ENCODE data around the gene PLA2G1B. TPM values are rescaled to one million over a fixed set of nuclear protein-coding genes. Genes with fewer than 3 reads are reported as not detected.

PLA2G1B gene
- 0.27 TPM for polyA plus RNA-seq (ENCODE audit: insufficient read length)
- long read RNA-seq, donor 1, result 0 reads
- long read RNA-seq, donor 2, partial matches to known transcripts, result 0 of 1 reads
- long read RNA-seq, donor 2, other reads (novel, unspliced or antisense), result 0 of 1 reads
- long read RNA-seq, donor 3, result 0 reads
- long read RNA-seq, donor 4, result 0 reads
- long read RNA-seq, donor 5, partial matches to known transcripts, result 0 of 2 reads
- long read RNA-seq, donor 5, other reads (novel, unspliced or antisense), result 0 of 2 reads
- long read RNA-seq, donor 6, result 0 reads
- long read RNA-seq, donor 7, result 0 reads
- long read RNA-seq, donor 8, result 0 reads

DNA sequence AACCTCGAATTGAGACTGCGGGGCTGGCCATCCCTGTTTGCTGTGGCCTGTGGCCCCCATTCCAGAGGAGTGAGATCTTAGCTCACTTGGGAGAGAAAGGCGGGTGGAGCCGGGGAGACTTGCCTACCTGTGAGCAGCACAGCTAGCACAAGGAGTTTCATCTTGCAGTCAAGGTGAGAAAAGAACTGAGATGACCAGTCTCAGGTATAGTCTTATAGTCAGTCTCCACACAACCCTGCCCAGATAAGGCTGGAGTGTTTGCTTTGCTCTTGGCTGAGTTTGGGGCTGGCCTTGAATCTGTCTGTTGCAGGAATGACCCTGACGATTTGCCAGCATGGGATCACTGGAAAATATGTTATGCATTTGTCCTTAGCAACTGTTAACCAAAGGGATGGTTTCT is at the start of gene PLA2G1B:
PLA2G1B (minus strand) TSS at position 187 of the 400 bp plus-strand sequence; CDS start at position 161, 26 bp downstream.
- DNase-seq, result no peak

DNA sequence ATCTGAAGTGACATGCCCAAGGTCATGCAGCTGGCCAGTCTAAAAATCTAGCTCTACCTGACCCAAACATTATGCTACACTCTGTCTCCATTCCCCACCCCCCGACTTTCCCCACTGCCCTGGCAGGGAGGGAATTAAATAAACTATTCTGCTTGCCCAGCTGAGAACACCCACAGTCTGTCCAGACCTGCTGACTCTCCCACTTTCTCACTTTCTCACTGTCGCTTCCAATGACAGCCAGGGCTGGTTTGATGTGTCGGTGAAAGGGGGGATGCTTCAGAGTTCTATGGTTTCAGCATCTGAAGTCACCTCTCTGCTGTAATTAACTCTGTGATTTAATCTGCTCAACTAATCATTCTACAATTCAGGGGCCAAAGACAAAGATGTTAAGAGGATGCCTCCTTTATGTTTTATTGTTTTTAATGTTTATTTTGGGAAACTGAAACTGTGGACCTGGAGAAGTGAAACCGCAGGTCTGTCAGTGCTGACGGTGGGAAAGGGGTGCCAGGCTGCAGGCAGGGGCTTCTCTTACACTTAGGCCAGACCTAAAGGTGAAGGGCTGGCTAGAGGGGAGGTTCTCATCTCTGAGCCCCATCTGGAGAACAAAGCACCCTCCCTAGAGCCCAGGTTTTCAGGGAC is 49.5 kb upstream of the PLA2G1B start:
- DNase-seq, result peak; percentile 78

DNA sequence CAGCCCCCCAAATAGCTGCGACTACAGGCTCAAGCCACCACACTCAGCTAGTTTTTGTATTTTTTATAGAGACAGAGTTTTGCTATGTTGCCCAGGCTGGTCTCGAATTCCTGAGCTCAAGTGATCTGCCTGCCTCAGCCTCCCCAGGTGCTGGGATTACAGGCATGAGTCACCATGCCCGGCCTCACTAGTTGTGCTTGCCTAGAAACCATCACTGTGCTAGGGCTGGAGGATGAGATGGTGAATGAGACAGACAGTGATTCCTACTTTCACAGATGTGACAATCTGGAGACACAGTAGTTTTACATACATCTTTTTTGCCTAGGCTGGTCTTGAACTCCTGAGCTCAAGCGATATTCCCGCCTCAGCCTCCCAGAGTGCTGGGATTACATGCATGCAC is 48.8 kb upstream of the PLA2G1B start:
- no peak for DNase-seq

DNA sequence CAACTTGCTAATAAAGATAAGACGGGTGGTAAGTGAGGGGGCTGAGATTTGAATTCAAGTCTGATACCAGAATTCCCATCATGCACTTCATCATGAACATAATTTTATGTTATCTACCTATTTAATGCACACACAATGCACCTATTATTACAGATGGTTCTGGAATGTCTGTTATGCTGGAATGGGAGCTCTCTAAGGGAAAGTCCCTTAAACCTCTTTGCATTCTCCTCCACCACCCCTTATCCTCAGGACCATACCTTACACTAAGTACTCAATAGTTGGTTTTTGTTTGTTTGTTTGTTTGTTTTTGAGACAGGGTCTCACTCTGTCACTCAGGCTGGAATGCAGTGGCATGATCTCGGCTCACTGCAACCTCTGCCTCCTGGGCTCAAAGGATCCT is 48.4 kb upstream of the PLA2G1B start:
- no peak for DNase-seq

DNA sequence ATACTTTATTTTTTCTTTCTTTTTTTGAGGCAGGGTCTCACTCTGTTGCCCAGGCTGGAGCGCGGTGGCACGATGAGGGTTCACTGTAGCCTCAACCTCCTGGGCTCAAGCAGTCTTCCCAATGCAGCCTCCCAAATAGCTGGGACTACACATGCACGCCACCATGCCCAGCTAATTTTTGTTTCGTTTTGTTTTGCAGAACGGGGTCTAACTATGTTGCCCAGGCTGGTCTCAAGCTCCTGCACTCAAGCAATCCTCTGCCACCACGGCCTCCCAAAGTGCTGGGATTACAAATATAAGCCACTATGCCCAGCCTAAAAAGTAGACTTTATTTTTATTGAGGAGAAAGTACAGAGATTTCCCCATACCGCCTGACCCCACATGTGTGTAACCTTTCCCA is 46.1 kb upstream of the PLA2G1B start:
- no peak for DNase-seq

DNA sequence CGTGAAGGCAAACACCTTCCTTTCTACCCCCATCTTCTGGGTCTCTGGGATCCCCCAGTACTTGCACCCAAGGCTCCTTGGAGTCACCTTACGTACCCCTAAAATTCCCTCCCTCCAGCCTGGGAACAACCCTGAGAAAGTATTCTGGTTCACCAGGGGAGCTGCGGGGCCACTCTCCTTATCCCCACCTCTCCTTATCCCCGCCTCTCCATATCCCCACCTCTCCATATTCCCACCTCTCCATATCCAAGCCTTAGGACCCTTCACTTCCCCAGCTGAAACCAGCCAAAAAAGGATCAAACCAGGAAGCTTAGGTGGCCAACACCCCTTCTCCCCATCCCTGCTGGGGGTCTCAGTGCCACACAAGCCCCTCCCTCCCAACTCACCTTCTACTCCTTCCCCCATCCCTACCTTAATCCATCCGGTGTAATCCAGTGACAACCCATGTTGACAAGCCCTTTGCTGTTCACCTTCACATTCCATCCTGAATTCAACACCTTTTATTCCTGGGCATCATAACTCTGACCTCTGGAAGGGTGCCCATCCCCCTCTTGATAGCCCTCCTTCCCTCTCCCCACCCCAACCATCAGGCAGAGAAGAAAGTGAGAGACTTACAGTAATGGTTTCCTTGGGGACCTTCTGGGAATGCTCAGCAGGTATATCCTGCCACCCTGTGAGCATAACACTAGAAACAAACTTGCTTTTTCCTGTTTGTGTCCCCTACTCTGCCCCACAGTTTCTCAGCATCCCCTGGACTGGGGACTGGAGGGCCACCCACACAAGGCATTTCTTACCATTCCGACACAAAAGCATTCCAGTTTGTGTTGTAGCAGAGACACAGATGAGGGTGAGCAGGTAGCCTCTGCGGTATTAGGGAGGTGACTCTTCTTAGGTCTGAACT is 43.0 kb upstream of the PLA2G1B start:
- no peak for DNase-seq

DNA sequence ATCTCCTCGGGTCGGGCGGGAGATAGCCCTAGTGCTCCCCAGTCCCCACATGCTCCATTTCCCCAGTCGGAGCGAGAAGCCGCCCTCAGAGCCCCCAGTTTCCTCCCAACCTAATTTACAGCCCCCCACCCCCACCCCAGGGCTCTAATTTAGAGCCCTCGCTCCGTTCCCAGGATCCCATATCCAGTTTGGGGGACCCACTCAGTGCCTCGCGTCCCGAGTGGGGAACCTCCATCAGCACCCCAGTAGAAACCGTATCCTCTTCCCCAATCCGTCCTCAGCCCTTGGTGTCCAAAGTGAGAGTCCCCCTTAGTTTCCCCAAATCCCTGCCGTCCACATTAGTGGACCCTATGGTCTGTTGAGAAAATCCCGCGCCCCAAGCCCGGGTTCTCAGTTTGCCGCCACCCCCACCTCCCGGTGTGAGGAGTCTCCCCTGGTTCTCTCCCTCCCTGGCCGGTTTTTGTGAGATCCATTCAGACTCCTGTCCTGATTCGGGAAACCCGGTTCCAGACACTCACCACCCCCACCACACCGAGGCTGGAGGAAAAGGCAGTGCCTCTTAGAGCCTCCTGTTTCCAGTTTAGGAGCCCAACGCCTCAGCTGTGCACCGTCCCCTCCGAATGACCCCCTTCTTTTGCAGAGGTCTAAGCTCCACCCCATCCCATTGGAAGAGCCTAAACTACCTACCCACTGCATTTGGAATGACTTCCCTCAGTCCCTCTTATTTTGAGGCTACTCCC is 42.2 kb upstream of the PLA2G1B start:
- DNase-seq, result no peak

DNA sequence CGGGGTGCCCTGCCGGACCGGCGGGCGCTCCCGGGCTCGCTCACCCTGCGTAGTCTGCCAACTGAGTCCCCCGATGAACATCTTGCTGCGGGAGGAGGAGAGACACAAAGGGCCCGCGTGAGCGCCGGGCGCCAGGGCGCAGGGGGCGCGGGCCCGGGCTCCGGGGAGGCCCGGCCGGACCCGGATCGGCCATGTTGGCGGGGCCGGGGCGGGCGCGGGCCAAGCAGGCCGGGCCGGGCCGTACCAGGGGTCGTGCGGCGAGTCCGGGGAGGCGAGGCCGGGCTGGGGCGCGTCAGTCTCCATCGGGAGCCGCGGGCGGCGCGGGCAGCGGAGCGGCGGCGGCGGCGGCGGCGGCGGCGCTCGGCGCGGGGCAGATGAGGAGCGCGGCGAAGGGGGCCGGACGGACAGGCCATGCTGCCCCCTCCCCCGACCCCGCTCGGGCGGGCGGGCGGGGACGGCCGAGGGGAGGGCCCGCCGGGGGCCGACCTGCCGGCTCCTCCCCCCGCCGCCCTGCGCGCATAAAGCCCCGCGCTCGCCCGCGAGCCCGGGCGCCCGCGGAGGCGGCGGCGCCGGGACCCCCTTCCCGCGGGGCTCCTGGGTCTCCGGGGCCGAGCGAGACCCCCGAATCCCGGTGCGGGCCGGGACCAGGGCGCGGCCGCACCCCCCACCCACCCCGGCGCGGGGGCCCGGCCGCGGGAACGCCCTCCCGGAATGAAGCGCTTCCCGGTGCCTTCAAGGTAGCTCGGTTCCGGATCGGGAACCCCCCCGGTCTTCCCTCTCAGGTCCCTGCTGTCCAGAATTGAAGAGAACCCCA is 41.4 kb upstream of the PLA2G1B start, which contains the start of gene MSI1:
MSI1 (minus strand) TSS at position 376 of the 814 bp plus-strand sequence; CDS start at position 303, 73 bp downstream.
- no peak for DNase-seq

DNA sequence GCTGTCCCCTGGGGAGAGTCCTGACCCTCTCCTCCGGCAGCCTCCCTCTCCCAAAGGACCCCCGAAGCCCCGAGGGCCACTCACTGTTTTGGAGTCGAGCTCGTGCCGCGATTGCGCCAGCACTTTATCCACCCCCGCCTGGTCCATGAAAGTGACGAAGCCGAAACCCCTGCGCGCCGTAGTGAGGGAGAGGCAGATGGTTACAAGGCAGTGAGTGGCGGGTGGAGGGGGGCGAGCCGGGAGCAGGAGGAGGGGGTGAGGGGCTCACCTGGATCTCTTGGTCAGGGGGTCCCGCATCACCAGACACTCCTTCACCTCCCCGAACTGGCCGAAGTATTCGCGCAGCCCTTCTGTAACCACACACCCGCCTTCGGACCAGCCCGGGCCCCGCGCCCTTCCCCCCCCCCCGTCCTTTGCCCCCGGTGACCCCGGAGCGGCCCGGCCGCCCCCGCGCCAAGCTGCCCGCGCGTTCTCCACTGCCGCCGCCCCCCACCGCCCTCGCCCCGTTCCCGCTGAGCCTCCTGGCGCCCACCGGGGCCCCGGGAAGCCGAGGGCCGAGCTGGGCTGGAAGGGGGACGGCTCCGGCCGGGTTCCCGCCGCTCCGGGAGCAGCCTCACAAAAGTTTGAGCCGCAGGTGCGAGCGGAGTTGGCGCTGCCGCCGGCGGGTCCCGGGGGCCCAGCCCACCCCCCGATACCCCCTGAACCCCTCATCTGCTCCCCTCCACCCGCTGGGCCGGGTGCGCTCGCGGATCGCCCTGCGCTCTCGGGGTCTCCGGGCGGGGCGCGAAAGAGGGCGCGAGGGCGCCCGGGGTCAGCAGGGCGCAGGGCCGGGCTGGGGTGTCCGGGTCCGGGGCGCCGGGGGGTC is 40.6 kb upstream of the PLA2G1B start:
- no peak for DNase-seq

DNA sequence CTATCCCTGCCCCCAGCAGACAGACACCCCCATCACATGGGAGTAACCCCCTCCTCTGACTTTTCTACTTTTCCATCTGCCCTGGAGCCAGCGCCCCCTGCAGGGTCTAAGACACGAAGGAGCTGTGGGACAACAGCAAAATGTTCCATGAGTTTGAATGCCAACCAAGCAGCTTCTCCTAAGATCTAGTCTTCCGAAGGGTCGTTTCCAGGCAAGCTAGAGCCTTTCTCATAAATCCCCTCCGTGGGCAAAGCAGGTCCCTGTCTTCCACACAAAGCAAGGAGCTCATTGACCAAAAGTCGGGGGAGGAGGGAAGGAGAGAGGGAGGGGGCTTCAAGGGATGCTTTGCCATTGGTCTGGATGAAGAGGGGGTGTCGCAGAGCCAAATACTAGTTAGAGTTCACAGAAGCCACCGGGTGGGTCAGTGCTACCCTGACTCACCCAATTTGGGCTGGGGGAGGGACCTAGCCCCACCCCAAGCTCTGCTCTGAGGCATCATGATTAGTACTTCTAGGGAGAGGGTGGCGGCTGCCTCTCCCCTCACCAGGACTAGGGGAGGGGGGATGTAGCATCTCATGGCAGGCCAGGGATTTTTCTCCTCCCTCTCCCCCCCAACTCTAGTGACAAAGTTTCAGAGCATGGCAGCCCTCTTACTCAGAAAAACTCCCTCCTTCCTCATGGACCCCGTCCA is 39.8 kb upstream of the PLA2G1B start:
- DNase-seq, result no peak

DNA sequence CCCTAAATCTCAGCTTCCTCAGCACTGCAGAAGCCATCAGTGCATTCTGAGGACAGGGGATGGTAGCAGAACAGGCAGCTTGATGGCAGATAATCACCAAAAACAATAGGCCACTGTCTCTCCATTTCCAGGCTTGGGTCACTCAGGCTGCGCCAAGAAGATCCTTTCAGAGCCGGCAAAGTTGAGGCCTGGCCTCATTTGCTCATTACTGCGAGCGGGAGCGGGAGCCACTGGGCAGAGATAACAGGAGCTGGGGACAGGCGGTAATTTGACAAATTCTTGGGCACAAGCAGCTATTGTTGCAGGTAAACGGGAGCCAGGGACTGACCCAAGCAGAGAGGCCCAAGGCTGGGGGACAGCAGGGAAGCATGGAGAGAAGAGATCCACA is 39.3 kb upstream of the PLA2G1B start:
- no peak for DNase-seq

DNA sequence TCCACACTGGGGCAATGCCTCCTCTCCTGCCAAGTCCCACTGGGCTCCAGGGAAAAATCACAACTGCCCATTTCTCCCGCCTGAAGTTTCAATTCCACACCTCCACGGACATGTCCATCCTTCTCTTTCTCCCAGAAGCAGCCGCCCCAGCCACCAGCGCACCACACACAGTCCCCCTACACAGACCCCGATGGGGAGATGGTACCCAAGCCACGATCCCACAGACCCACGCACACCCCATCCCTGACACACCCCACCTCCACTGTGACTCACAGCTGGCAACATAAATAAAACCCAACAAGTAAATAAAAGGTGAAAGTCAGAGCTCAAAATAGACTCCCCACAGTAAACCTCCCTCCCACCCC is 38.7 kb upstream of the PLA2G1B start:
- DNase-seq, result no peak

DNA sequence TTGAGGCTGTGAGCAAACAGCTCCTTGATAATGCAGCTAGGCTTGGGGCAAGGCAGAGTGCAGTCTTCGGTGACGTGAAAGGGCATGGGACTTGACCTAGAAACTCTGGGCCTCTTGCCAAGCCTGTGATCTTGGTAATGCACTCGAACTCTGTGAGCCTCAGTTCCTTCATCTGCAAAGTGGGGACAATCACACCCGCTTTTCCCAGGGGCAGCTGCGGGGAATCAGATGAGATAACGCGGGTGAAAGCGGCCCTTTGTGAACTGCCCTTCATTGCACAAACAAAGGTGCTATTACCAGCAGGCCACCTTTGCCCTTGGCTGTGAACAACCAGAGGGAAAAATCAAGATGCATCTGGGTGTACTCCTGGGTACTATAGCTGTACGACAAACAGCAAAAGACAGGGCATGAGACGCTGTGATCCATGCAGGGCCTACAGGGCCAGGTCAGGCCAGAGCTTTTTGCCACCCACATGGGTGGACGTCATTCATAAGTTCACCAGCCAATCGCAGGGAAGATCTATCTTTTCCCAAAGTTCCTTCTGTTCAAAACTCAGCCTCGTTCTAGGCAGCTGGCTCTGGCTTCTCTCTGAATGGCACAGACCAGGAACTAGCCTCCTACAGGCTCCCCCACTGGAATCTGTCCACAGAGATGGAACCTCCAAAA is 38.2 kb upstream of the PLA2G1B start:
- no peak for DNase-seq

DNA sequence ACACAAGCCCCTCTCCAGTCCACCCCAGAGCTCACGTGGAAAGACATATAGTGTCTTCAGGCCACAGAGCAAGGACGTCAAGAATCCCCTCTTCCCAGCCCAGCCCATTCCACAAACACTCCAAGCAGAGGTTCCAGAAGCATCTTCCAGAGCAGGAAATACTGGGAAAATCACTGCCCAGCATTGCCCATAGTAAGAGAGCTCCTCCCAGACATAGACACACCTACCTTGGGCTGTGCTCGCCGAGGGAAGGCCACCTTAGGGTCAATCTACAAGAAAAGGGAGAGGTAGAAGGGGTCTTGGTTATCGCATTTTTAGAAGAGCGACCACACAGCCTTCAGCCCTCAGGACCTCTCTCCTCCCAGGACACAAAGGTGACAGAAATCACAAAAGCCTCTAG is 36.9 kb upstream of the PLA2G1B start:
- no peak for DNase-seq

DNA sequence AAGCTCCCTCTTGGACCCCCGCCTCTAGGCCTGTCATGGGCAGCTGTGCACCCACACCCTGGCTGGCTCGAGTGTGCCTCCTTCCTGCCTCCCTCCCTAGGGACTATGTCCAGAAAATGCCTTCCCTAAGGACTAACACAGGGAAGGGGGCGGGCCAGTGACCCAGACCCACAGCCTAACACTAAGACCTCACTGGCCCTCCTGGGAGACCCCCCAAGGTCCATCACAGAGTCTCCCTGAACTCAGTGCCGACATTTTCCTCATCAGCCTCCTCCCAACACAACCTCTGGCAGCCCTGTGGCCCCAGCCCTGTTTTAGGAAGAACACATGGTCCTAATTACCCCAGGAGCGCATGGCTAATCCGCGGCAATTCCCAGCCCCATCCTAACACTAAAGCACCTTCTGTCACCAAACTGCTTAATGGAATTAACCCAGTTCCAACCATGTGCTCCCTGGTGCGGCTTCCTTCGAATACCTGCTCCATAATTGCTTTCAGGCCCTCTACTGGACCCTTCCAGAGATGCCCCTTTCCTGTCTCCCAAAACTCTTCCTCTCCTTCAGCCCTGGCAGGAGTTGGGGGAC is 35.8 kb upstream of the PLA2G1B start:
- DNase-seq, result no peak

DNA sequence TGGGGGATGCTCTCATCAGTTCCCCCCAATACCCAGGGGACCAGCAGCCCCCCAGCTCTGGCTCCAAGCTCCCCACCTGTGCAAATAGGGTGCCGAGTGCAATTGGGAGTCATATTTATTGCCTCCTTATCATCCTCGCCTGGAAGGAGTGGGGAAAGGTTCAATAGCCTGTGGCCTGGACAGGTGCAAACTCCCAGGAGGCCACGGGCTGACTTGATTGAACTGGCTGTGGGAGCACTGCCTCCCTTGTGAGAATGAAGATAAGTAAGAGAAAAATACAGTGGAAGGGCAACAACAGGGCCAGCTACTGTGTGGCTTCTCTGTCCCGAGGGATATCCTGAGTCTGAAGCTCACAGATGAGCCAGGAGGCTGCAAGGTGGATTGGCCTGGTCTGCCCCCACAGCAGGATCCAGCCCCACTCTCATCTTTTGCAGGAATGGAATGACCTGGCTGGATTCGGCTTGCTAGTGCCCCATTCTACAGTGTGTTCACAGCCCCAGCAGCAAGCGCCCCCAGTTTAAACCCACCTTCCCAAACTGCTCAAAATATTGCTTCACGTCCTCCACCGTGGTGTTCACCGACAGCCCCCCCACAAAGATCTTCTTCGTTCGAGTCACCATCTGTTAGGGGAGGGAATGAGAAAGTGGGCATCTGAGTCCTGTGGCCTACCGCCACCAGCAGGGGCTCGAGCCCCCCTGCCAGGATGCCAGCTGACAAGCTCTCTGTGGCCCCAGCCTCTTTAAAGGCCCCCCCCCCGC is 35.1 kb upstream of the PLA2G1B start:
- DNase-seq, result no peak

DNA sequence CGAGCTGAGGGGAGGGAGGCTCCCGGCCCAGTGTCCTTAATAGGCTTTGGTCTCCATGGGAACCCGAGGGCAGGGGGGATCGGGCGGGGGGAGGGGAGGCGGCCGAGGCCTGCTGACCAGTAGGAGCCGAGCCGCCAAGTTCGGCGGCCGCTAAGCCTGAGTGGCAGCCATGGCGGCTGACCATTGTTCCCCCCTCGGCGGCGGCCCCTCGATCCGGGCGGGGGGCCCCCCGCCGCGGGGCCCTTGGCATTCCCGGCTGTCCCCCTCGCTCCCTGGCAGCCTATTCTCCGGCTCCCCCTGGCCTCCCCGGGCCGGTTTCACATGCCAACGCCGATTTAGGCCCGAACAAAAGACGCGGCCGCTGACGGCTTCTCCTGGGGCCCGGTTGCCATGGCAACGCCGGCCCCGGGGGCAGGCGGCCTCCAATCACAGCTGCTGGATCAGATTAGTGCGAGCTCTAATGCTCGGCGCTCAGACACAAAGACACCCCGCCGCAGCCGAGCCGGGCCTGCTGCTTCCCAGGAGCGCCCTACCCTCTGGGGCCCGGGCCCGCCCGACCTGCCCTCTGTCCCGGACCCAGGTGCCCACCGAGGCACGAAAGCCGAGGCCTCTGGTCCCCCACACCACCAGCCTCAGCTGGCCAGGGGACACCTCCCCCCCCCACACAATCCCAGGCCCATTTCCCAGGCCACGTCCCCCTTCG is 34.1 kb upstream of the PLA2G1B start:
- peak; percentile 90 for DNase-seq

Measured in left kidney (tissue), 8 donors.